Measurements from ENCODE around the gene SHISA9.

Gene SHISA9

DNA sequence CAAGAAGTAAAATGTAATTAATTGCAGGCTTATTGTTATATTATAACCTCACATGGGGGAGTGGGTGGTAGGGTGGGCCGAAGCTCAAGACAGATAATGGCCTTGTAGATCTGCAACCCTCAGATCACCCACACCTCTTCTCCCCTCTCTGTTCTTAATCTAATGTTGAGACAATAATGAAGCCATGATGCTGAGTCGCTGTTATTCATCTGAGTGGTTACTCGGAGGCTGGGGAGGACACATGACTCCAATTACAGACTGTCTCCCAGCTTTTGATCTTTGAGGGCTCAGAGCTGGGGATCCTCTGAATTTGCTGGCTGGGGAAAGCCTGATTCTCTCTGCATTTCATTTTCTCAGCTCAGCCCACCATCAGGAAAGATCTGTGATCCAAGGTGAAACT is 275.3 kb downstream of the SHISA9 start:
- no peak for DNase-seq (ENCODE audit: extremely low read depth, insufficient read length)

DNA sequence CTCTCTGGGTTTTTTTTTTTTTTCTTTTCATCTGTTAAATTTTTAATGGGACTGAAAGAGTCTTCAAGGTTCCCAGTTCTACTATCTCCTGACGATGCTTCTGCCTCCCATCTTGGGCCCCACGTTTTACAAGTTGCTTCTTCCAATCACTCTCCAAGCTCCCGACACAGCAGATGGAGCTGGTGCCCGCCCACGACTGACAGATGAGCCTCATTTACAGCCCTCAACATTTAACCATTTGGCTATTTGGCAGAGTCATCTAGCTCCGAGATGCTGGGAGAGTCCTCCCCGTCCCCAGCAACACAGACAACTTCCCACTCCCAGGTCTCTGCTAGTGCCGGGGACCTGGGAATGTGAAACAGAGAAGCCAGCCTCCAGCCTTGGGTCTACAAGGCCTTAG is 276.9 kb downstream of the SHISA9 start:
- TF ChIP-seq, protein P1, sequence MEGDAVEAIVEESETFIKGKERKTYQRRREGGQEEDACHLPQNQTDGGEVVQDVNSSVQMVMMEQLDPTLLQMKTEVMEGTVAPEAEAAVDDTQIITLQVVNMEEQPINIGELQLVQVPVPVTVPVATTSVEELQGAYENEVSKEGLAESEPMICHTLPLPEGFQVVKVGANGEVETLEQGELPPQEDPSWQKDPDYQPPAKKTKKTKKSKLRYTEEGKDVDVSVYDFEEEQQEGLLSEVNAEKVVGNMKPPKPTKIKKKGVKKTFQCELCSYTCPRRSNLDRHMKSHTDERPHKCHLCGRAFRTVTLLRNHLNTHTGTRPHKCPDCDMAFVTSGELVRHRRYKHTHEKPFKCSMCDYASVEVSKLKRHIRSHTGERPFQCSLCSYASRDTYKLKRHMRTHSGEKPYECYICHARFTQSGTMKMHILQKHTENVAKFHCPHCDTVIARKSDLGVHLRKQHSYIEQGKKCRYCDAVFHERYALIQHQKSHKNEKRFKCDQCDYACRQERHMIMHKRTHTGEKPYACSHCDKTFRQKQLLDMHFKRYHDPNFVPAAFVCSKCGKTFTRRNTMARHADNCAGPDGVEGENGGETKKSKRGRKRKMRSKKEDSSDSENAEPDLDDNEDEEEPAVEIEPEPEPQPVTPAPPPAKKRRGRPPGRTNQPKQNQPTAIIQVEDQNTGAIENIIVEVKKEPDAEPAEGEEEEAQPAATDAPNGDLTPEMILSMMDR (IDR thresholded peaks at IDR 0.05; ENCODE audit: insufficient read depth, low read length, poor library complexity, severe bottlenecking), result no peak

More for the DNA sequence above, 275.3 kb downstream of the SHISA9 start:
- H3K36me3 ChIP-seq (ENCODE audit: control insufficient read depth, insufficient read depth, low read length), result no peaks in the 10 kb centered on the region
- no peaks in the 10 kb centered on the region for H3K27me3 ChIP-seq (replicated peaks; ENCODE audit: control insufficient read depth, insufficient read depth, low read length)
- H3K4me3 ChIP-seq (replicated peaks; ENCODE audit: low read depth, low read length), result no peak overlapping the region
- TF ChIP-seq, protein P1 (IDR thresholded peaks at IDR 0.05; ENCODE audit: insufficient read depth, low read length, poor library complexity, severe bottlenecking), result no peak

DNA sequence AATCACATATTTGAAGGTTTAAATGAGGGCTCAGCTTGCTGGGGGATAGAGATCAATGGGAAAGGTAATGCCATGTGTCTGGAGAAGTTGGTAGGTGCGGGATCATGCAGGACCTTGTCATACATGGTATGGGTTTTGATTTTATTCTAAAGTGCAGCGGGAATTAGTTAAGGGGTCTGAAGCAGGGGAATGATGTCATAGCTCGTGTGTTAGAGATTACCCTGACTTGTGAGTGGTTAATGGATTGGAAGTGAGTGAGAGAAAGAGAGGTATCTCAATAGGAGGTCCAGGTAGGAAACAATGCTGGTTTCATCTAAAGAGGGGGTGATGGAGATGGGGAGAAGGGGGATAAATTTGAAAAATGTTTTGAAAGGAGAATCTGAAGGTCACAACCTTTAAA is 280.0 kb downstream of the SHISA9 start:
- no peaks in the 10 kb centered on the region for H3K36me3 ChIP-seq (ENCODE audit: control insufficient read depth, insufficient read depth, low read length)
- DNase-seq (ENCODE audit: extremely low read depth, insufficient read length), result no peak
- TF ChIP-seq, protein P1 (IDR thresholded peaks at IDR 0.05; ENCODE audit: insufficient read depth, low read length, poor library complexity, severe bottlenecking), result no peak
- no peaks in the 10 kb centered on the region; the same call in 1 of the 2 replicates for H3K27me3 ChIP-seq (replicated peaks; ENCODE audit: control insufficient read depth, insufficient read depth, low read length)
- H3K4me3 ChIP-seq (replicated peaks; ENCODE audit: low read depth, low read length), result no peak overlapping the region

More for the DNA sequence above, 276.9 kb downstream of the SHISA9 start:
- no peak overlapping the region for H3K4me3 ChIP-seq (replicated peaks; ENCODE audit: low read depth, low read length)
- H3K27me3 ChIP-seq (replicated peaks; ENCODE audit: control insufficient read depth, insufficient read depth, low read length), result no peaks in the 10 kb centered on the region
- no peak for DNase-seq (ENCODE audit: extremely low read depth, insufficient read length)
- no peaks in the 10 kb centered on the region for H3K36me3 ChIP-seq (ENCODE audit: control insufficient read depth, insufficient read depth, low read length)

DNA sequence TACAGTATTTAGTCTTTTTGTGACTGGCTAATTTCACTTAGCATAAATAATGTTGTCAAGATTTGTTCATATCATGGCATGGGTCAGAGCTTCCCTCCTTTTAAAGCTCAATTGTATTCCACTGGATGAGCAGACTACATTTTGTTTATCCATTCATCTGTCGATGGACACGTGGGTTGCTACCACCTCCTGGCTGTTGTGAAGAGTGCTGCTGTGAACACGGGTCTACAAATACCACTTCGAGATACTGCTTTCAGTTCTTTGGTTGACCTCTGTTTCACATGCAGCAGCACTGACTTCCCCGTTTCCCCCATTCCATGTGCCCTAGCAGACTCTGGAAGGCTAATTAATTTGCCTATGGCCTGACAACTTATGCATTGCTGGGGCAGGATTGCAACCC is 285.4 kb downstream of the SHISA9 start:
- Histone ChIP-seq H3K27me3 (replicated peaks; ENCODE audit: control insufficient read depth, insufficient read depth, low read length) (no peaks in the 10 kb centered on the region; the same call in 1 of the 2 replicates), H3K4me3 (replicated peaks; ENCODE audit: low read depth, low read length) (no peak overlapping the region), H3K36me3 (ENCODE audit: control insufficient read depth, insufficient read depth, low read length) (no peaks in the 10 kb centered on the region)
- TF ChIP-seq, protein P1 (IDR thresholded peaks at IDR 0.05; ENCODE audit: insufficient read depth, low read length, poor library complexity, severe bottlenecking), result peak; percentile 20
- no peak for DNase-seq (ENCODE audit: extremely low read depth, insufficient read length)

DNA sequence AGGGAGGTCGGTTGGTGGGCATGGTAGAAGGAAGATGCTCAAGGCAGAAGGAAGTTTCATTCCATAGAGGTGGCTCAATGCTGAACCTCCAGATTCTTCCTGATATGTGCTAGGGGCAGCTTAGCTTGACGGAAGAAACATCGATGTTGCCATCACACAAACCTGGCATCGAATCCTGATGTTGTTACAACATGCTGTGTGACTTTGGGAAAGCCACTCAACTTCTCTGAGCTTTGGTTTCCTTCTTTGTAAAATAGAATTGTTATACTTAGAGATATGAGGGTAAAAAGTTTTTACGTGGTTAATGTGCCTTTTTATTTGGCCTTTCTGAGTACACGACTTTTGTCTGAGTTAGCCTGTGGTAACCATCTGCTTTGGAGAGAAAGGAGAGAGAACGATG is 287.9 kb downstream of the SHISA9 start:
- H3K27me3 ChIP-seq (replicated peaks; ENCODE audit: control insufficient read depth, insufficient read depth, low read length), result no peaks in the 10 kb centered on the region
- no peak for DNase-seq (ENCODE audit: extremely low read depth, insufficient read length)
- H3K36me3 ChIP-seq (ENCODE audit: control insufficient read depth, insufficient read depth, low read length), result no peaks in the 10 kb centered on the region
- H3K4me3 ChIP-seq (replicated peaks; ENCODE audit: low read depth, low read length), result no peak overlapping the region
- TF ChIP-seq, protein P1 (IDR thresholded peaks at IDR 0.05; ENCODE audit: insufficient read depth, low read length, poor library complexity, severe bottlenecking), result no peak

DNA sequence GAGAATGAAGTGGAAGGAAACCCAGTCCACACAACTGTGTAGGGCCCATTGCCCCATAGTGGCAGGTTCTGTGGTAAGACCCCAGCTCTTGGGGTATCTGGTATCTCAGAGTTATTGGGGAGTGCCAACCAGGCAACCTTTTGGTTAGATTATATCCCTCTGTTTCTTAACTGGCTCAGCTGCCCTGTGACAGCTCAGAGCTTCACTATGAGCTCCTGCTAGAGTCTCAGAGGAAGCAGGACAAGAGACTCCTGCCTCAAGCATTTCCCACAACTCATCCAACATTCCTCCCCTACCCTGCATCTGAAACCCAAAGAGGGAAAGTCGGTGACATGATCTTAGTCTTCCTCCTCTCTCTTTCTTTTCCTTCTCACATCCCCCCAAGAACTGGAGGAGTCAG is 292.3 kb downstream of the SHISA9 start:
- Histone ChIP-seq H3K27me3 (replicated peaks; ENCODE audit: control insufficient read depth, insufficient read depth, low read length) (no peaks in the 10 kb centered on the region), H3K36me3 (ENCODE audit: control insufficient read depth, insufficient read depth, low read length) (no peaks in the 10 kb centered on the region), H3K4me3 (replicated peaks; ENCODE audit: low read depth, low read length) (no peak overlapping the region)
- TF ChIP-seq, protein P1 (IDR thresholded peaks at IDR 0.05; ENCODE audit: insufficient read depth, low read length, poor library complexity, severe bottlenecking), result no peak
- DNase-seq (ENCODE audit: extremely low read depth, insufficient read length), result no peak

Data from GM06990 (cell line).